Thymus (tissue), 11 donors: ENCODE data around the gene NACC2. TPM values are rescaled to one million over a fixed set of nuclear protein-coding genes. Genes with fewer than 3 reads are reported as not detected.
A peak's percentile ranks its signal among the peaks of the same experiment; 100 is the strongest.

Experiments used
- DNase-seq, 9 donors: peaks; one replicate each; pipeline ENCODE4 v3.0.0-alpha.2; 2013; ENCODE audit warnings: low spot score in 9 of 9, low read depth in 6 of 9, missing footprints in 1 of 9
- H3K27ac ChIP-seq, 2 donors: one replicate each; pipeline ENCODE4 v1.5.1; 2013; ENCODE audit warnings: control low read depth in 1 of 2, low read depth in 1 of 2, low read length in 1 of 2, mild to moderate bottlenecking in 1 of 2, moderate library complexity in 1 of 2
- H3K27me3 ChIP-seq, 2 donors: one replicate each; pipeline ENCODE4 v1.5.1; 2013; ENCODE audit warnings: low read length in 1 of 2; ENCODE audit not compliant: control insufficient read depth in 2 of 2, insufficient read depth in 1 of 2
- H3K36me3 ChIP-seq, 2 donors: one replicate each; pipeline ENCODE4 v1.5.1; 2013; ENCODE audit warnings: low read length in 1 of 2, mild to moderate bottlenecking in 1 of 2, moderate library complexity in 1 of 2; ENCODE audit not compliant: control insufficient read depth in 2 of 2, insufficient read depth in 2 of 2
- H3K4me1 ChIP-seq, 2 donors: one replicate each; pipeline ENCODE4 v1.5.1; 2013; ENCODE audit warnings: low read length in 2 of 2; ENCODE audit not compliant: control insufficient read depth in 2 of 2, insufficient read depth in 2 of 2
- H3K4me3 ChIP-seq, 2 donors: one replicate each; pipeline ENCODE4 v1.5.1; 2013; ENCODE audit warnings: low read length in 2 of 2, control low read depth in 1 of 2, mild to moderate bottlenecking in 1 of 2
- H3K9me3 ChIP-seq, 2 donors: one replicate each; pipeline ENCODE4 v1.5.1; 2013; ENCODE audit warnings: low read length in 1 of 2, mild to moderate bottlenecking in 1 of 2; ENCODE audit not compliant: control insufficient read depth in 2 of 2, insufficient read depth in 1 of 2
- WGBS: extraction: QIAGEN DNeasy Blood & Tissue Kit; methylation state at CpG from one replicate; pipeline ENCODE4 v1.1.7; 2013; 5-methylcytosine and 5-hydroxymethylcytosine counted together
- polyA plus RNA-seq: library from polyadenylated mRNA; stranded (reverse); fragments of 200-250 nt; gene quantifications from one replicate; pipeline ENCODE4 v1.2.3, GENCODE V29; 2013
- total RNA-seq: library from RNA; stranded (reverse); fragments of 120-200 nt; gene quantifications from one replicate; pipeline ENCODE4 v1.2.4, GENCODE V29; 2013
- donor health status: healthy.

Gene NACC2
- total and polyA plus RNA-seq, 2 donors, result 1.5 to 4.4 TPM

- WGBS, result 94% methylated on average over 27 of the region's 27 CpGs
- peaks cover 0 to 20% of the 10 kb centered on the region in 2 donors for H3K4me1 ChIP-seq
- no peak for DNase-seq
- H3K36me3 ChIP-seq, result no peaks in the 10 kb centered on the region
- H3K27me3 ChIP-seq, result peaks cover 8 to 46% of the 10 kb centered on the region in 2 donors
- no peak overlapping the region for H3K27ac ChIP-seq
- no peaks in the 10 kb centered on the region for H3K9me3 ChIP-seq
- H3K4me3 ChIP-seq, result no peak overlapping the region
Measured at GRCh38 chr9:135993765-135994500, 101.2 kb downstream of the NACC2 start.

- WGBS, result 88% methylated on average over 13 of the region's 13 CpGs
- H3K9me3 ChIP-seq, result no peaks in the 10 kb centered on the region
- peaks cover 8 to 51% of the 10 kb centered on the region in 2 donors for H3K27me3 ChIP-seq
- H3K36me3 ChIP-seq, result no peaks in the 10 kb centered on the region
- H3K4me1 ChIP-seq, result peaks cover 0 to 20% of the 10 kb centered on the region in 2 donors
- DNase-seq, result no peak
- H3K4me3 ChIP-seq, result no peak overlapping the region
- peak overlapping the region in 1 of 2 donors; percentile 72 for H3K27ac ChIP-seq
Measured at GRCh38 chr9:135993409-135993742, 101.7 kb downstream of the NACC2 start.

- Histone ChIP-seq H3K4me3 (no peak overlapping the region), H3K27me3 (peaks cover 8 to 51% of the 10 kb centered on the region in 2 donors), H3K4me1 (peaks cover 0 to 20% of the 10 kb centered on the region in 2 donors), H3K9me3 (no peaks in the 10 kb centered on the region), H3K36me3 (no peaks in the 10 kb centered on the region), H3K27ac (peak overlapping the region; percentile 54 to 72)
- DNase-seq, result peak in 2 of 9 donors; percentile 5 to 23
- WGBS, result 15% methylated on average over 32 of the region's 32 CpGs
Measured at GRCh38 chr9:135992486-135993408, 102.3 kb downstream of the NACC2 start.

DNA sequence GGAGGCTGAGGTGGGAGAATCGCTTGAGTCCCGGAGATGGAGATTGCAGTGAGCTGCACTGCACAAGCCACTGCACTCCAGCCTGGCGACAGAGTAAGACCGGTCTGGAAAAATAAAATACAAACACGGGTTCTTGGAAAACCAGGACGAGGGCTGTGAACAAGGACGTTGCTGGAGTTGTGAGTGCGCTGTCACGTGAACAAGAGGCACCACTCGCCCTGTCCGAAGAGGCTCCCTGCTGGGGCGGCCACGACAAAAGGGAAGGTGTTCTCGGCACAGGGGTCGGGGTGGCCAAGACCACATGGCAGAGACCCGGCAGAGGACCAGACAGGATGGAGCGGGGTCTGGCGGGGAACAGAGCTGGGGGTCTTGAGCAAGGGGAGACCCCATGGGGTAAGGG lies 103.3 kb downstream of the NACC2 start:
- H3K9me3 ChIP-seq, result no peaks in the 10 kb centered on the region
- H3K4me3 ChIP-seq, result no peak overlapping the region
- H3K36me3 ChIP-seq, result no peaks in the 10 kb centered on the region
- H3K27ac ChIP-seq, result no peak overlapping the region
- peaks cover 0 to 20% of the 10 kb centered on the region in 2 donors for H3K4me1 ChIP-seq
- peaks cover 8 to 51% of the 10 kb centered on the region in 2 donors for H3K27me3 ChIP-seq
- 97% methylated on average over 18 of the region's 18 CpGs for WGBS
- no peak for DNase-seq

- Histone ChIP-seq H3K27ac (no peak overlapping the region), H3K27me3 (peaks cover 8 to 51% of the 10 kb centered on the region in 2 donors), H3K36me3 (no peaks in the 10 kb centered on the region), H3K4me1 (peaks cover 0 to 20% of the 10 kb centered on the region in 2 donors), H3K9me3 (no peaks in the 10 kb centered on the region), H3K4me3 (no peak overlapping the region)
- DNase-seq, result peak in 5 of 9 donors; percentile 28 to 50 (median 48)
- 36% methylated on average over 21 of the region's 21 CpGs for WGBS
Measured at GRCh38 chr9:135990468-135991429, 104.3 kb downstream of the NACC2 start.

- no peak overlapping the region for H3K27ac ChIP-seq
- H3K9me3 ChIP-seq, result no peaks in the 10 kb centered on the region
- no peak for DNase-seq
- no peaks in the 10 kb centered on the region for H3K36me3 ChIP-seq
- WGBS, result 49% methylated on average over 36 of the region's 36 CpGs
- H3K4me1 ChIP-seq, result peaks cover 0 to 20% of the 10 kb centered on the region in 2 donors
- H3K27me3 ChIP-seq, result peaks cover 8 to 51% of the 10 kb centered on the region in 2 donors
- no peak overlapping the region for H3K4me3 ChIP-seq
Measured at GRCh38 chr9:135989722-135990467, 105.2 kb downstream of the NACC2 start.

GRCh38 chr9:135989157-135989556 lies 105.9 kb downstream of the NACC2 start:
- Histone ChIP-seq H3K36me3 (no peaks in the 10 kb centered on the region), H3K27ac (no peak overlapping the region), H3K4me3 (no peak overlapping the region), H3K27me3 (peaks cover 7 to 54% of the 10 kb centered on the region in 2 donors), H3K4me1 (peaks cover 0 to 20% of the 10 kb centered on the region in 2 donors), H3K9me3 (no peaks in the 10 kb centered on the region)
- 95% methylated on average over 8 of the region's 8 CpGs for WGBS
- no peak for DNase-seq

DNA sequence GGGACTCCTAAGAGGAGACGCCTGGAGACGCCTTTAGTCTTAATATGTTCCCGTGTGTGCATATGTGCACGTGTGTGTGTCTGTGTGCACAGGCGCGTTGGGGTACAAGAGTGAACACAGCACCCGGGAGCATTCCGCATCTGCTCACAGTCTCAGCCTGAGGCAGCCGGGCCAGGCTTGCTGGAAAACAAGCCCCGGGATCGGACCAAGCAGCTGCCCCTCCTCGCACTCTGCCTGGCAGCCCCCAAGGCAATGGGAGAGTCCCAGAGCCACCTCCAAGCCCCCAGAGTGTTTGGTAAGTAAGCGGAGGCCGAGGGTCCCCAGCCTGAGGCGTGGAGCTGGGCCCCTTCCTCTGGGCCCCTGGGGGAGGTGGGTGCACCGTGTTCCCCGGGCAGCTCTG lies 106.6 kb downstream of the NACC2 start:
- H3K27me3 ChIP-seq, result peaks cover 6 to 54% of the 10 kb centered on the region in 2 donors
- H3K4me3 ChIP-seq, result no peak overlapping the region
- H3K4me1 ChIP-seq, result peaks cover 0 to 20% of the 10 kb centered on the region in 2 donors
- no peak for DNase-seq
- 97% methylated on average over 17 of the region's 17 CpGs for WGBS
- H3K9me3 ChIP-seq, result no peaks in the 10 kb centered on the region
- H3K36me3 ChIP-seq, result no peaks in the 10 kb centered on the region
- no peak overlapping the region for H3K27ac ChIP-seq
